ENCODE measurements around the gene CDX1.
"Not testable (repeated sequence)": the region's sequence is repeated elsewhere in the genome, so short reads cannot be mapped to it uniquely, and the experiment has no call there.

CDX1 gene

DNA sequence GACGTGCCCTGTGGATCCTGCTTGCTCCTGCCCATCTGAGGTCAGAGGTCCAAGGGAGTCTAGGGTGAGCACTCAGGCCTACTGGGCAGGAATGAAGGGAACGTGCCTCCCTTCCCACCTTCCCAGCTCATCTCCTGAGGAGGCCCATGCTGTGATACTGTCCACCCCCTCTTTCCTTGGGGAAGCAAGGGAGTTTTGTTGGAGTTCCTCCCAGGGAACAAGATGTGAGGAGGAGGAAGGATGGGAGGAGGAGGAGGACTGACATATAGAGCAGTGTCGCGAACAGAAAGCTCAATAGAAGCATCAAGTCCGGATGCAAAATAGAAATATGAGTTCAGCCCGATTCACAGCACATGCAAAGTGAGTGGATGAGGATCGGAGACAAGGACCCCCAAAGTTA, 64.3 kb downstream of the CDX1 start:
- no peak for DNase-seq (ENCODE audit: low read depth in 2 of 2)

DNA sequence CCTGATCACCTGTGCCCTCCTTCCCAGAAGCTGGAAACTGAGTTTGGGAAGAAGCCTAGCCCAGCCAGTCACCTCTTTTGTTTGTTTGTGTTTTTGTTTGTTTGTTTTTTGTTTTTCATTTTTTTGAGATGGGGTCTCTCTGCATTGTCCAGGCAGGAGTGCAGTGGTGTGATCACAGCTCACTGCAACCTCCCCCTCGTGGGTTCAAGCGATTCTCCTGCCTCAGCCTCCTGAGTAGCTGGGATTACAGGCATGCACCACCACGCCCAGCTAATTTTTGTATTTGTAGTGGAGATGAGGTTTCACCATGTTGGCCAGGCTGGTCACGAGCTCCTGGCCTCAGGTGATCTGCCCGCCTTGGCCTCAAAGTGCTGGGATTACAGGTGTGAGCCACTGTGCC, 67.1 kb downstream of the CDX1 start:
- not testable (repeated sequence) for DNase-seq (ENCODE audit: low read depth in 2 of 2)

Measured in stimulated activated CD4-positive, alpha-beta T cell treated with anti-CD3 and anti-CD28 coated beads, Interleukin-12 subunit alpha, Interleukin-12 subunit beta, amount 100 ng/mL, for 24 hours (primary cell).